T-helper 17 cell (primary cell): ENCODE measurements around the gene LRRC8E. TPM values are rescaled to one million over a fixed set of nuclear protein-coding genes. Genes with fewer than 3 reads are reported as not detected.
A peak's percentile ranks its signal among the peaks of the same experiment; 100 is the strongest.
"Not testable (repeated sequence)": the region's sequence is repeated elsewhere in the genome, so short reads cannot be mapped to it uniquely, and the experiment has no call there.

ENCODE experiments used
- ATAC-seq: fragments of 150-1000 bp; cut with Tn5 transposase; 2 replicates; pipeline ENCODE4 v1.10.0; 2021; ENCODE audit warnings: mild to moderate bottlenecking, moderate library complexity
- DNase-seq, 3 donors: peaks; one replicate each; pipeline versions ENCODE4 v3.0.0 to v3.0.0-alpha.2; 2020 to 2021
- H3K9me3 ChIP-seq: one replicate; pipeline ENCODE4 v1.7.0; 2013; ENCODE audit warnings: low read length, mild to moderate bottlenecking; ENCODE audit not compliant: control insufficient read depth, poor library complexity, severe bottlenecking
- H3K27ac Mint-ChIP-seq: one replicate; pipeline ENCODE4 v1.8.0; 2022; ENCODE audit warnings: mild to moderate bottlenecking, moderate library complexity, mixed read lengths
- H3K27me3 Mint-ChIP-seq: one replicate; pipeline ENCODE4 v1.8.0; 2022; ENCODE audit warnings: mixed read lengths
- H3K36me3 Mint-ChIP-seq: one replicate; pipeline ENCODE4 v1.8.0; 2022; ENCODE audit warnings: low read depth, mixed read lengths
- H3K4me1 Mint-ChIP-seq: one replicate; pipeline ENCODE4 v1.8.0; 2022; ENCODE audit warnings: mild to moderate bottlenecking, mixed read lengths
- H3K4me3 Mint-ChIP-seq: one replicate; pipeline ENCODE4 v1.8.0; 2022; ENCODE audit warnings: mild to moderate bottlenecking, moderate library complexity, mixed read lengths
- total RNA-seq, 4 donors: library from RNA in 2 of 4; stranded (reverse) in 2 of 4; gene quantifications; one replicate each; pipeline ENCODE4 v1.2.3 and lab custom pipeline; 2022 to 2026

LRRC8E gene
- total RNA-seq, 2 donors from 2014 or later: not detected

GRCh38 chr19:7915250-7916102, 27.2 kb downstream of the LRRC8E start:
- no peak for DNase-seq
- Mint-ChIP-seq H3K36me3 (peaks cover 13% of the 10 kb centered on the region), H3K4me1 (peaks cover 20% of the 10 kb centered on the region)

GRCh38 chr19:7916103-7916954, 28.0 kb downstream of the LRRC8E start:
- ATAC-seq (no peak), DNase-seq (peak; percentile 46 to 57 (median 54))
- H3K9me3 ChIP-seq: no peaks in the 10 kb centered on the region
- Mint-ChIP-seq H3K27me3 (peaks cover 10% of the 10 kb centered on the region), H3K4me1 (peaks cover 22% of the 10 kb centered on the region), H3K4me3 (peak overlapping the region; percentile 86), H3K36me3 (peaks cover 11% of the 10 kb centered on the region), H3K27ac (peak overlapping the region; percentile 14)

More at GRCh38 chr19:7915250-7916102, 27.2 kb downstream of the LRRC8E start:
- H3K27ac Mint-ChIP-seq: peak overlapping the region; percentile 14
- H3K9me3 ChIP-seq: no peaks in the 10 kb centered on the region
- peak overlapping the region; percentile 86 for H3K4me3 Mint-ChIP-seq
- ATAC-seq: no peak
- H3K27me3 Mint-ChIP-seq: peaks cover 10% of the 10 kb centered on the region

- Mint-ChIP-seq H3K4me1 (peaks cover 24% of the 10 kb centered on the region), H3K4me3 (peak overlapping the region; percentile 86), H3K27ac (no peak overlapping the region), H3K27me3 (peaks cover 10% of the 10 kb centered on the region), H3K36me3 (peaks cover 8% of the 10 kb centered on the region)
- DNase-seq: no peak
- no peaks in the 10 kb centered on the region for H3K9me3 ChIP-seq
- ATAC-seq: no peak
Observed at GRCh38 chr19:7916955-7917266, 28.6 kb downstream of the LRRC8E start.

GRCh38 chr19:7917267-7918061, 29.2 kb downstream of the LRRC8E start:
- Mint-ChIP-seq H3K4me3 (peak overlapping the region; percentile 86), H3K36me3 (peaks cover 6% of the 10 kb centered on the region), H3K4me1 (peaks cover 27% of the 10 kb centered on the region), H3K27me3 (peaks cover 10% of the 10 kb centered on the region), H3K27ac (no peak overlapping the region)
- peak; percentile 21 for ATAC-seq
- DNase-seq: peak; percentile 46 to 61 (median 50)
- H3K9me3 ChIP-seq: no peaks in the 10 kb centered on the region

GRCh38 chr19:7918062-7918614, 29.8 kb downstream of the LRRC8E start:
- H3K36me3 Mint-ChIP-seq, H3K9me3 ChIP-seq, DNase-seq, ATAC-seq, H3K27ac Mint-ChIP-seq: not testable (repeated sequence)
- Mint-ChIP-seq H3K27me3 (peaks cover 10% of the 10 kb centered on the region), H3K4me1 (peaks cover 24% of the 10 kb centered on the region), H3K4me3 (peak overlapping the region; percentile 78)

- Mint-ChIP-seq H3K4me1 (peaks cover 24% of the 10 kb centered on the region), H3K27me3 (peaks cover 10% of the 10 kb centered on the region), H3K36me3 (peaks cover 2% of the 10 kb centered on the region), H3K27ac (no peak overlapping the region), H3K4me3 (peak overlapping the region; percentile 78)
- H3K9me3 ChIP-seq: no peaks in the 10 kb centered on the region
- no peak for ATAC-seq
- DNase-seq: no peak
Observed at GRCh38 chr19:7918615-7919421, 30.5 kb downstream of the LRRC8E start.

GRCh38 chr19:7919610-7920518, 31.6 kb downstream of the LRRC8E start, which contains the start of gene SNAPC2:
Gene SNAPC2 (plus strand): TSS chr19:7920338. CDS start chr19:7920367, 29 bp downstream.
- Mint-ChIP-seq H3K4me1 (peaks cover 24% of the 10 kb centered on the region), H3K27me3 (peaks cover 10% of the 10 kb centered on the region), H3K36me3 (peaks cover 2% of the 10 kb centered on the region), H3K27ac (peak within 1 kb of the TSS; percentile 71), H3K4me3 (peak within 1 kb of the TSS; percentile 95)
- ATAC-seq (peak; percentile 71), DNase-seq (peak; percentile 93 to 95 (median 94))
- no peaks in the 10 kb centered on the region for H3K9me3 ChIP-seq

GRCh38 chr19:7920519-7921301, 32.4 kb downstream of the LRRC8E start:
- peak; percentile 97 to 100 (median 100) for DNase-seq
- H3K27ac Mint-ChIP-seq: peak overlapping the region; percentile 71
- no peaks in the 10 kb centered on the region for H3K9me3 ChIP-seq
- H3K4me1 Mint-ChIP-seq: peaks cover 24% of the 10 kb centered on the region
- peak overlapping the region; percentile 95 for H3K4me3 Mint-ChIP-seq
- peaks cover 2% of the 10 kb centered on the region for H3K36me3 Mint-ChIP-seq
- ATAC-seq: peak; percentile 76
- H3K27me3 Mint-ChIP-seq: peaks cover 5% of the 10 kb centered on the region

- Mint-ChIP-seq H3K36me3 (peaks cover 2% of the 10 kb centered on the region), H3K27ac (peak overlapping the region; percentile 71), H3K4me1 (peaks cover 24% of the 10 kb centered on the region), H3K27me3 (peaks cover 4% of the 10 kb centered on the region), H3K4me3 (peak overlapping the region; percentile 95)
- ATAC-seq (no peak), DNase-seq (no peak)
- no peaks in the 10 kb centered on the region for H3K9me3 ChIP-seq
Observed at GRCh38 chr19:7921302-7921966, 33.1 kb downstream of the LRRC8E start.
